Vagina (tissue), 2 donors: ENCODE results near the gene ULK4.

Experiments used
- POLR2A ChIP-seq, 2 donors: fragments of 450-650 bp; IDR thresholded peaks; one replicate each; pipeline ENCODE4 v1.6.1; 2017; ENCODE audit warnings: antibody characterized with exemption in 2 of 2, mild to moderate bottlenecking in 2 of 2, moderate library complexity in 2 of 2
- POLR2AphosphoS5 ChIP-seq, 2 donors: sonication (generic); formaldehyde crosslinking; IDR thresholded peaks; one replicate each; pipeline ENCODE4 v1.9.0; 2017; ENCODE audit warnings: antibody characterized with exemption in 2 of 2, mild to moderate bottlenecking in 2 of 2, low read depth in 1 of 2; ENCODE audit not compliant: insufficient read depth in 1 of 2
- TF ChIP-seq, protein P1 (sequence below), 3 experiments: fragments of 450-650 bp in 2 of 3; fragments of 200-600 bp in 1 of 3; sonication (generic) in 1 of 3; IDR thresholded peaks; one replicate each; pipeline ENCODE4 v1.5.1; 2017 to 2019; ENCODE audit warnings: antibody characterized with exemption in 3 of 3, mild to moderate bottlenecking in 2 of 3, moderate library complexity in 2 of 3

DNA sequence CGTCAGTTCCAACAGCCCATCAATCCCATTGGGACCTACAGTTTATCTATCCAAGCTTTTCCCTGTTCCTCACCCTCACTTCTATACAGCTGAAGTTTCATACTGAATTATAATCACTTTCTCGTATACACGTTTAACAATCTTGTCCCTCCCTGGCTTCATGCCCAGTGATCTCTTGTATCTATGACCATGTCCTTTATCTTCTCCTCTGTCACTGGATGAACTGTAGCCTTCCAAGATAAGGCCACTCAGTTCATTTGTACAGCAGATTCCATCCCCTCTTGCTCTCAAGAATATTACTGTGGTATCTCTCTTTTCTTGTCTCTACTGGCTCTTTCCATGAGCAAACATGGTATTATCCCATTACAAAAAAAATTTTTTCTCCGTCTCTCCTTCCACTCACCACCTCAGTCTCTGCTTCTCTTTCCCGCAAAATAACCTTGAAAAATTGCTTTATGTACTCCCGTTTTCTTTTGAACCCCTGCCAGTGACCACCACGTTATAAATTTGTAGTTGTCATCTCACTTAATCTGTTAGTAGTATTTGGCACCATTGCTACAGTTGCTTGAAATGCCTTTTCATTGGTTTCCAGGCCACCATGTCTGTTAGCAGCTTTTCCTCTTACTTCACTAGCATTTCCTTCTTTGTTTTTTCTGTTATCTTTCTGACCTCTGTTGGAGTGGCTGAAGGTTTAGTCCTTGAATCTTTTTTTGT lies 753.2 kb downstream of the ULK4 start:
- TF ChIP-seq, protein P1, sequence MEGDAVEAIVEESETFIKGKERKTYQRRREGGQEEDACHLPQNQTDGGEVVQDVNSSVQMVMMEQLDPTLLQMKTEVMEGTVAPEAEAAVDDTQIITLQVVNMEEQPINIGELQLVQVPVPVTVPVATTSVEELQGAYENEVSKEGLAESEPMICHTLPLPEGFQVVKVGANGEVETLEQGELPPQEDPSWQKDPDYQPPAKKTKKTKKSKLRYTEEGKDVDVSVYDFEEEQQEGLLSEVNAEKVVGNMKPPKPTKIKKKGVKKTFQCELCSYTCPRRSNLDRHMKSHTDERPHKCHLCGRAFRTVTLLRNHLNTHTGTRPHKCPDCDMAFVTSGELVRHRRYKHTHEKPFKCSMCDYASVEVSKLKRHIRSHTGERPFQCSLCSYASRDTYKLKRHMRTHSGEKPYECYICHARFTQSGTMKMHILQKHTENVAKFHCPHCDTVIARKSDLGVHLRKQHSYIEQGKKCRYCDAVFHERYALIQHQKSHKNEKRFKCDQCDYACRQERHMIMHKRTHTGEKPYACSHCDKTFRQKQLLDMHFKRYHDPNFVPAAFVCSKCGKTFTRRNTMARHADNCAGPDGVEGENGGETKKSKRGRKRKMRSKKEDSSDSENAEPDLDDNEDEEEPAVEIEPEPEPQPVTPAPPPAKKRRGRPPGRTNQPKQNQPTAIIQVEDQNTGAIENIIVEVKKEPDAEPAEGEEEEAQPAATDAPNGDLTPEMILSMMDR (IDR thresholded peaks at IDR 0.05) = no peak
- TF ChIP-seq POLR2A (IDR thresholded peaks at IDR 0.05) = no peak
- TF ChIP-seq POLR2AphosphoS5 (IDR thresholded peaks at IDR 0.05; ENCODE audit: insufficient read depth in 1 of 2, low read depth in 1 of 2) = no peak
